Activated naive CD8-positive, alpha-beta T cell treated with anti-CD3 and anti-CD28 coated beads for 36 hours (primary cell): ENCODE results near the gene SPATA22. TPM values are rescaled to one million over a fixed set of nuclear protein-coding genes. Genes with fewer than 3 reads are reported as not detected.
A peak's percentile ranks its signal among the peaks of the same experiment; 100 is the strongest.
"Not testable (repeated sequence)": the region's sequence is repeated elsewhere in the genome, so short reads cannot be mapped to it uniquely, and the experiment has no call there.

Experiments used
- DNase-seq: peaks from one replicate; pipeline ENCODE4 v3.0.0; 2021
- H3K27ac Mint-ChIP-seq: one replicate; pipeline ENCODE4 v1.8.0; 2022; ENCODE audit warnings: mild to moderate bottlenecking, moderate library complexity, mixed read lengths
- H3K27me3 Mint-ChIP-seq: one replicate; pipeline ENCODE4 v1.8.0; 2022; ENCODE audit warnings: mild to moderate bottlenecking, mixed read lengths
- H3K36me3 Mint-ChIP-seq: one replicate; pipeline ENCODE4 v1.8.0; 2021; ENCODE audit warnings: mild to moderate bottlenecking, mixed read lengths
- H3K4me1 Mint-ChIP-seq: one replicate; pipeline ENCODE4 v1.8.0; 2021; ENCODE audit warnings: mixed read lengths
- H3K4me3 Mint-ChIP-seq: one replicate; pipeline ENCODE4 v1.8.0; 2022; ENCODE audit warnings: mild to moderate bottlenecking, moderate library complexity, mixed read lengths
- H3K9me3 Mint-ChIP-seq: one replicate; pipeline ENCODE4 v1.8.0; 2022; ENCODE audit warnings: mixed read lengths
- total RNA-seq, 2 experiments: library from RNA; stranded (reverse); gene quantifications; one replicate each; pipeline ENCODE4 v1.2.3, GENCODE V29; 2021

Gene SPATA22
- under 1 TPM in 1 of 2 experiments, not detected in 1; 0.16 TPM for total RNA-seq

DNA sequence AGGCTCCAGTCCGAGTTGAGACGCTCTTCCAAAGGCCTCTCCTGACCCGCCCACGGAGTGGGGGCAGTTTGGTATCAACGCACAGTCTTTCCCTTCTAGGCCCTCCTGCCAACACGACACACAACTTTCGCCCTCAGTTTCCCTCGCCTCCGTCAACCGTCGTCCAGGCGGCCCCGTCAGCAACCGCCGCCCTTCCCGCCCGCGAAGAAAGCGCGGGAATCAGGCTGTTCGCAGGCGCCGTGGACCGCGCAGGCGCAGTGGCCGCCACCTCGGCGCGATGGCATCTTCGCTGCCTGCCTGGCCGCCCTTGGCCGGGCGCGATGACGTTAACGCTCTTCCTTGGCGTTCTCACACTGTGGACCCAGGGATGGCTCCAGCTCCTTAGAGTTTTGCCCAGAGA lies at the start of gene SPATA22:
Gene SPATA22, minus strand, starts transcription at position 221 of the 400 bp plus-strand sequence. CDS start 2,494 bp downstream, outside the sequence.
- no peak within 1 kb of the TSS for H3K27ac Mint-ChIP-seq
- no peak for DNase-seq
- H3K4me1 Mint-ChIP-seq, result peaks cover 3% of the 10 kb centered on the region
- no peaks in the 10 kb centered on the region for H3K27me3 Mint-ChIP-seq
- H3K4me3 Mint-ChIP-seq, result no peak within 1 kb of the TSS
- no peaks in the 10 kb centered on the region for H3K36me3 Mint-ChIP-seq
- H3K9me3 Mint-ChIP-seq, result no peaks in the 10 kb centered on the region

DNA sequence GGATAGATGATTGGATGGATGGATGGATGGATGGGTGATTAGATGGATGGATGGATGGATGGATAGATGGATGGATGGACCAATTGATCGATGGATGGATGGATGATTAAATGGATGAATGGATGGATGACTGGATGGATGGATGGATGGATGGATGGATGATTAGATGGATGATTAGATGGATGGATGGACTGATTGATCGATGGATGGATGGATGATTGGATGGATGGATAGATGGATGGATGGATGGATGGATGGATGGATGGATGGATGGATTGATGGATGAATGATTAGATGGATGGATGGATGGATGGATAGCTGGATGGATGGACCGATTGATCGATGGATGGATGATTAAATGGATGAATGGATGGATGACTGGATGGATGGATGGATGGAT lies 47.9 kb upstream of the SPATA22 start:
- H3K9me3 Mint-ChIP-seq, H3K4me3 Mint-ChIP-seq, H3K27me3 Mint-ChIP-seq: not testable (repeated sequence)

GRCh38 chr17:3514873-3515272 lies 43.3 kb upstream of the SPATA22 start:
- no peaks in the 10 kb centered on the region for H3K9me3 Mint-ChIP-seq
- no peak overlapping the region for H3K27ac Mint-ChIP-seq
- H3K4me1 Mint-ChIP-seq, result no peaks in the 10 kb centered on the region
- H3K4me3 Mint-ChIP-seq, result no peak overlapping the region
- no peaks in the 10 kb centered on the region for H3K36me3 Mint-ChIP-seq
- H3K27me3 Mint-ChIP-seq, result no peaks in the 10 kb centered on the region
- no peak for DNase-seq

More for the DNA sequence above, 47.9 kb upstream of the SPATA22 start:
- not testable (repeated sequence) for H3K4me1 Mint-ChIP-seq, H3K36me3 Mint-ChIP-seq, H3K27ac Mint-ChIP-seq, DNase-seq

GRCh38 chr17:3514167-3514566 lies 42.5 kb upstream of the SPATA22 start:
- not testable (repeated sequence) for H3K4me1 Mint-ChIP-seq, H3K36me3 Mint-ChIP-seq, H3K27me3 Mint-ChIP-seq, DNase-seq, H3K9me3 Mint-ChIP-seq, H3K4me3 Mint-ChIP-seq, H3K27ac Mint-ChIP-seq

- no peak overlapping the region for H3K27ac Mint-ChIP-seq
- H3K9me3 Mint-ChIP-seq, result peaks cover 4% of the 10 kb centered on the region
- DNase-seq, result no peak
- H3K4me3 Mint-ChIP-seq, result peak overlapping the region; percentile 57
- H3K27me3 Mint-ChIP-seq, result peaks cover 5% of the 10 kb centered on the region
- no peaks in the 10 kb centered on the region for H3K36me3 Mint-ChIP-seq
- no peaks in the 10 kb centered on the region for H3K4me1 Mint-ChIP-seq
Measured at GRCh38 chr17:3513305-3514035, 41.9 kb upstream of the SPATA22 start.

DNA sequence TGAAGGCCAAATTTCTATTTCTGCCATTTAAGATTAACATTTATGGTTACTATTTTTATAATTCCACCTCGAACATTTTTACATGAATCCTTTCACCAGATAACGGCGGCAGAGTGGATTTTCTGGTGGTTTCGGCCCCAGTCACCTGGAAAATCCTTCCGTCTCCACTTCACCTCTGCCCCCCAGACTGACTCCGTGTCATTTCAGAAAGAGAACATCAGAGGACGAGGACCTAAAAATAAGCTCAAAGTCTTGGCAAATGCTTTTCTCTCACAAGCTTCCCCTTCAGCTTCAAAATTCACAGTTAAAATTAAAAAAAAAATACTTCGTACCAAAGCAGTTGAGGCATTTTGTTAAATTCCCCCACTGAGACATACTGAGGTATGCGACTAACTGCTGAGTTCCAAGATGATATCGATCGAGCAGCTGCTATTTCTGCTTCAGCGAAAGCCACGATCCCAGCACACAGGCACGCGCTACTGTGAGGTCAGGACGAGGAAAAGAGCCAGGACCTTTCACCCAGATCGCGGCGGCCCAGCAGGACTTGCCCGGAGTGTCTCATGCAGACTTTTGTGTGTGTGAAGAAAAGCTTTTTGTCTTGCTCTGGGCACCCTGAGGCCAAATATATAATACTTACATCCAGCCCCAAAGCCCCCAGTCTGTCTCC lies 41.0 kb upstream of the SPATA22 start:
- no peak overlapping the region for H3K27ac Mint-ChIP-seq
- H3K9me3 Mint-ChIP-seq, result peaks cover 4% of the 10 kb centered on the region
- peak overlapping the region; percentile 14 for H3K4me3 Mint-ChIP-seq
- no peak for DNase-seq
- no peaks in the 10 kb centered on the region for H3K36me3 Mint-ChIP-seq
- H3K4me1 Mint-ChIP-seq, result no peaks in the 10 kb centered on the region
- peaks cover 5% of the 10 kb centered on the region for H3K27me3 Mint-ChIP-seq

GRCh38 chr17:3511852-3512504 lies 40.4 kb upstream of the SPATA22 start:
- Mint-ChIP-seq H3K27me3 (peaks cover 5% of the 10 kb centered on the region), H3K4me1 (no peaks in the 10 kb centered on the region), H3K27ac (no peak overlapping the region), H3K36me3 (no peaks in the 10 kb centered on the region), H3K9me3 (peaks cover 4% of the 10 kb centered on the region), H3K4me3 (no peak overlapping the region)
- DNase-seq, result no peak

DNA sequence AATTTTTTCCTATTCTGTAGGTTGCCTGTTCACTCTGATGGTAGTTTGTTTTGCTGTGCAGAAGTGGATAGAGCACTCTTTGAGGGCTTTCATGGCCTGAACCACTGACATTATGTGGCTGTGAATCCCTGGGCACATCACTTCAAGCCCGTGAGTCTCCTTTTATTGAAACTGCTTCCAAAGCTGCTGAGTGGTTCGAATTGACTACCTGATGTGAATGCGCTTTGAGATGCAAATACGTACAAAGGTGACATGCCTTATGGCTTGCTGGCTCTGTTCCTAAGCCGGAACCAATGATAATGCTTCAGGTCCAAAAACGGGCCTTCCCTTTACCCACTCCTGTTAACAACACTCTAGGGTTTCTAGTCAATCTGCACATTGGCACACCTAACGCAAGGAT lies 38.5 kb upstream of the SPATA22 start:
- peaks cover 4% of the 10 kb centered on the region for H3K9me3 Mint-ChIP-seq
- no peaks in the 10 kb centered on the region for H3K36me3 Mint-ChIP-seq
- H3K27ac Mint-ChIP-seq, result no peak overlapping the region
- DNase-seq, result no peak
- H3K4me3 Mint-ChIP-seq, result no peak overlapping the region
- no peaks in the 10 kb centered on the region for H3K4me1 Mint-ChIP-seq
- H3K27me3 Mint-ChIP-seq, result peaks cover 5% of the 10 kb centered on the region

GRCh38 chr17:3507869-3508268 lies 36.2 kb upstream of the SPATA22 start:
- DNase-seq, result no peak
- H3K36me3 Mint-ChIP-seq, result no peaks in the 10 kb centered on the region

GRCh38 chr17:3507071-3507470 lies 35.5 kb upstream of the SPATA22 start:
- no peak overlapping the region for H3K27ac Mint-ChIP-seq
- peaks cover 4% of the 10 kb centered on the region for H3K9me3 Mint-ChIP-seq
- H3K4me1 Mint-ChIP-seq, result no peaks in the 10 kb centered on the region
- DNase-seq, result no peak
- H3K4me3 Mint-ChIP-seq, result no peak overlapping the region
- peaks cover 5% of the 10 kb centered on the region for H3K27me3 Mint-ChIP-seq
- H3K36me3 Mint-ChIP-seq, result no peaks in the 10 kb centered on the region

More at GRCh38 chr17:3507869-3508268, 36.2 kb upstream of the SPATA22 start:
- Mint-ChIP-seq H3K4me3 (no peak overlapping the region), H3K27ac (no peak overlapping the region), H3K27me3 (peaks cover 5% of the 10 kb centered on the region), H3K4me1 (no peaks in the 10 kb centered on the region), H3K9me3 (peaks cover 4% of the 10 kb centered on the region)

DNA sequence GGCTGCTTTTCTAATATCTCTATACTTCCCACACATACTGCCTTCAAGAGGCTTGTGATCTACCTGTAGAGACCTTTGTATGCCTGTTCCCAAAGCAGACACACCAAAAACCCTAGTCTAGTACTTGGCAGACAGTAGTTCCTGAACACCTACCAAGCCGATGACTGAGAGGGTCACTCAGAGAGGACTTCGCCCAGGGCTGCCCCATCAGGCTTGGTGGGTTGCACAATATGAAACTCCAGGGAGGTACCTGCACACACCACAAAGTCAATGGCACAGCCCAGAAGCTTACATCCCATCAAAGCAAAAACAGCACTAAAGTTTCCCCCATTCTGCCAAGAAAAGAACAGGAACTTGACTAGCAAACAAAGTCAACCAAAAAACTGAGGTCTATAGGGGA lies 34.4 kb upstream of the SPATA22 start:
- H3K27me3 Mint-ChIP-seq, result peaks cover 5% of the 10 kb centered on the region
- peaks cover 4% of the 10 kb centered on the region for H3K9me3 Mint-ChIP-seq
- no peak for DNase-seq
- H3K36me3 Mint-ChIP-seq, result no peaks in the 10 kb centered on the region
- no peak overlapping the region for H3K27ac Mint-ChIP-seq
- H3K4me3 Mint-ChIP-seq, result no peak overlapping the region
- H3K4me1 Mint-ChIP-seq, result no peaks in the 10 kb centered on the region

DNA sequence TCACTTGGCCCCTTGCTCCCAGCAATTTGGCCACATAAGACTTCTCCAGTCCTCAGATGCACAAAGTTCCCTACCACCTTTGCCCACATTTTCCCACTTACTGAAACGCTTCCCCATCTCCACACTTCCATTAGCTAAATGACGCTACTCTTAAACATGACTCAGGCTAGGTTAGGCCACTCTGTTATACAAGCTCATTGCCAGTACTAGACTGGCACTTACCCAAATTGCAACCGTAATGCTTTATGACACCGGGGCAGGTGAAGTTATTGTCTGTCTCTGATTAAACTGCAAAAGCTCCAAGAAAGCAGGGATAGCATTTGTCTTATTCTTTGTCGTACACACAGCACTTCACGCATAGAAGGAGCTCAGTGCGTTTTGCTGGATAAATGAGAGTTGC lies 33.4 kb upstream of the SPATA22 start:
- Mint-ChIP-seq H3K36me3 (no peaks in the 10 kb centered on the region), H3K27ac (no peak overlapping the region), H3K9me3 (peaks cover 4% of the 10 kb centered on the region), H3K27me3 (peaks cover 5% of the 10 kb centered on the region), H3K4me1 (no peaks in the 10 kb centered on the region), H3K4me3 (no peak overlapping the region)
- DNase-seq, result no peak

DNA sequence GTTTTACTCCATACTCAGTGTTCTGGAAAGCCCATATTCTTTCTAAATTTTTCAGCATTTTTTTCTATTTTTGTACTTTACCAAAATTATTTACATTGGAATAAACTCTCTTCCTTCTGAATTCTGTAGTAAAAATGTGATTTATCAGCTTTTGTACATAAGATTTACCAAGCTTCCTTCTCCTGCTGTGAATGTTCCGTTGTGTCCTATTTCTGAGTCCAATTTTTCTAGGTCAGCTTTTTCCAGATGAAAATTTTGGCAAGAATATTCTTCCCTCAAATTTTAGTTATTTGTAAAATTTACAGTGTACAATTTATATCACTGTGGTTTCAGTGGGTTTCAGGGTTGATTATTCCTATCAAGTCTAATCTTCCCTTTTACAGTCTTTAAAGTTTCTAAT lies 31.7 kb upstream of the SPATA22 start:
- Mint-ChIP-seq H3K27ac (no peak overlapping the region), H3K9me3 (no peaks in the 10 kb centered on the region), H3K36me3 (no peaks in the 10 kb centered on the region), H3K27me3 (no peaks in the 10 kb centered on the region), H3K4me3 (no peak overlapping the region), H3K4me1 (no peaks in the 10 kb centered on the region)
- DNase-seq, result no peak

GRCh38 chr17:3502466-3502865 lies 30.8 kb upstream of the SPATA22 start:
- no peaks in the 10 kb centered on the region for H3K27me3 Mint-ChIP-seq
- H3K4me3 Mint-ChIP-seq, result no peak overlapping the region

GRCh38 chr17:3501344-3501743 lies 29.7 kb upstream of the SPATA22 start:
- Mint-ChIP-seq H3K9me3 (no peaks in the 10 kb centered on the region), H3K27me3 (no peaks in the 10 kb centered on the region), H3K4me1 (no peaks in the 10 kb centered on the region), H3K27ac (no peak overlapping the region), H3K4me3 (no peak overlapping the region), H3K36me3 (no peaks in the 10 kb centered on the region)
- no peak for DNase-seq

More at GRCh38 chr17:3502466-3502865, 30.8 kb upstream of the SPATA22 start:
- Mint-ChIP-seq H3K27ac (no peak overlapping the region), H3K4me1 (no peaks in the 10 kb centered on the region), H3K36me3 (no peaks in the 10 kb centered on the region), H3K9me3 (no peaks in the 10 kb centered on the region)
- no peak for DNase-seq
